GM21390 (cell line): ENCODE measurements around the gene PKNOX2.

Experiments used
- ATAC-seq: cut with Tn5 transposase; IDR thresholded peaks from one replicate; pipeline ENCODE4 v1.9.1; 2021; ENCODE audit not compliant: unreplicated experiment

Gene PKNOX2

DNA sequence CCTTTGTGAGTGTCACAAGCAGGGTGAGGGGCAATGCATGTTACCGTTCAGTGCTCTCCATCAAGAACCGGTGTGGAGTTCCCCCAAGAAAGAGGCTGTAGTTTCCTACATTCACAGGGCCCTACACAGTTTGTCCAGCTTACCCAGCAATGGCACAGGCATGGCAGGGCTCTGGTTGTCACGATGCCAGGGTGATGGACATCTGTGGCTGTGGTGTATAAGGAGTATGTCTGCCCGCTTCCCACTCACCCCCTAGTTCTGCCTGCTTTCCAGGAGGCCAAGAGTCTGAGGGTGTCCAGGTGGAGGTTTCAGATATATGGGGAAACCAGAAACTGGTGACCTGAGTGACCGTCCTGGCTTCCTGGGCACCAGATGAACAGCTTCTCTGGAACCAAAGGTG lies 116.1 kb downstream of the PKNOX2 start:
- ATAC-seq = no peak

DNA sequence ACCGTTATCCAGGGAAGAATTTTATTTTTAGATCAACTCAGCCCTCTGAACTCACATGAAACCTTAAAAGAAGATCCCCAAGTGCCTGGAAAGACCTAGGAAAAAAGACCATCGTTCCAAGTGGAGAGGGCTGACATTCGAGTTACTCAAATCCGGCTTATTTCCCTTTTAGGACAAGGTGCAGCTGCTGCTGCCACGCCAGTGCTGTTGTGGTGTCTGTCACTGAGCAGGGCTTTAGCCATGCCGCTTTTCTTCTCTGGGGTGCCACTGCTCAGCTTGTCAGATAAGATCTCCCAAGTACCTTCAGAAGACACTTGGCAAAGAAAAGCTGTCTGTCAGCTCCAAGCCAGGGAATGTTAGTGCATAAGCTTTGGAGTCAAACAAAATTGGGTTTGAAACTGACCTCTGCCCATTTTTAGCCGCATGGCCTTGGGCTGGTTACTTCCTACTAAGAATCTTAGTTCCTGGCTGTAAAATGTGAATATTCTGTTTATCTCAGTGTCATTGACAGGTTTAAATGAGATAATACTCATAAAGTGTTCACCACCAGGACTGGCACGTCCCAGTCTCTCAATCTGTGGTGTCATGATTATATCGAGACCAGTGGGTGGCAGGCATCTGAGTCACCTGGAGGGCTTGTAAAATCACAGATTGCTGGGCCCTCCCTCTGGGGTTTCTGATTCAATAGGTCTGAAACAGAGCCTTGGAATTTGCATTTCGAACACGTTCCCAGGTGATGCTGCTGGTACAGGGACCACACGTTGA lies 117.5 kb downstream of the PKNOX2 start:
- no peak for ATAC-seq

DNA sequence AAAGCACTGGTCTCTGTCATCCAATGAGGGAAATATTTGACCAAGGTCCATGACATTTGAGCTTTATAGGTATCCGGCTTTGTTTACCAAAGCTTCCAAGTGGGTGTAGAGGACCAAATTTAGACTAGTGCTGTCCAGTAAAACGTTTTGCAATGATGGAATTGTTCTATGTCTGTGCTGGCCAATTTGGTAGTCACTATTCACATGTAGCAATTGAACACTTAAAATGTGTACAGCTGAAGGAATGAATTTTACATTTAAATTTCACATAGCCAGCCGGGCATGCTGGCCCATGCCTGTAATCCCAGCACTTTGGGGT lies 118.0 kb downstream of the PKNOX2 start:
- no peak for ATAC-seq

DNA sequence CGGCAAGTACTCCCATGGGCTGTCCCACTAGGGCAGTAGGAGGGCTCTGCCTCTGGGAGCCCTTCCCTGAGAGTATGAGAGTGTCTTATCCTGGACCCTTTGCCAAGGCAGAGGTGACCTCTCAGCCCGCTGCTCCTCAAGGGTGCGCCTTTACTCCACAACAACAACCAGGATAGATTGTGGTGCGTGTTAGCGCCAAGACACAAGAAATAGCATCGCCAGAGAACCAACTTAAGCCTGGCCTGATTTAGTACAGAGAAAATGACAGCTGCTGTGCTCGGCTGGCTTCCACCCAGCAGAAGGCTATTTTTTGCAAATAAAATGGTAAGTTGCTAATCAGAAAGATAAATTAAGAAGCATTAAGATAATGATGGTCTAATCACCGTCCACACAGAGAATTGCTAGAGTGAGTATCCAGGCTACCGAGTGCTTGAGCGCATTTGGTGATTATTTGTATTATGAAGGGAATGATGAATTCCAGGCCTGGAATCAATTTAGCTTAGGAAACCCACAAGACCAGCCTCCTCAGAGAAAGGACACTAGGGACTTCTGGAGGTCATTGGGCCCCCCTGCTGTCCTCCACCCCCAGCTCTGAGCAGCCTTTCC lies 119.8 kb downstream of the PKNOX2 start:
- ATAC-seq = no peak

DNA sequence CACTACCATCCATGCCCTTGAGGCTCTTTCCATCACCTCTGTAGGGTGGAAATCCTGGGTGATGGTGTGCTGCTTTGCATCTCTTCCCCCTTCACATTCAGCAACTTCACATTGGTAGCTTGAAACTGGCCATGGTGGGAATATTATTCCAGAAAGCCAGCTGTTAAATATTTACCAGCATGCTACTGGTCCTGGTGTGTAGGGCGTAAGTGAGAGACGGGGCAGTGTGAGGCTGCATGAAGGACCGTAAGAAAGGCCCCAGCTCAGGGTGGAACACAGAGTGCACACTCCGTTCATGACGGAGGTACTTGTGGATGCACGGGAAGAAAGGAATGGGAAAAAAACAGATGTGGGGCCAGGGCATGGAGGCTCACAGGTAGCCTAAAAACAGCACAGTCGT lies 121.3 kb downstream of the PKNOX2 start:
- no peak for ATAC-seq

DNA sequence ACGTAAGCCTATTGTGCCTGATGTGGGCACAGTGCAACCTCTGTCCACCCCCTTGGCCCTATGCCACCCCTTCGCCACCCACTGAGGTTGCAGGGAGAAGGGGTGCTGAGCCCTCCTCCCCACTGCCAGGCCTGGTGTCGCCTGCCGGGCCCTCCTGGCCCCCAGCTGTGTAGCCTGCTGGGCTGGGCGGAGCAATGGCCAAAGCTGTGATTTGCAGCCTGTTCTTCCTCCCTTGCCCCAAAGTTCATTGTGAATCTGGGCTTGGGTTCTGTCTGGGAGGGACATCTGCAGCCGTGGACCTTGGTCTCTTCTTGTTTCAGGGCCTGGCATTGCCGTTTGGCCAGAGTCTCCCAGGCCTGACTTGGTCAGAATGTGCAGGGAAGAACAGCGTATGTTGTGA lies 121.9 kb downstream of the PKNOX2 start:
- no peak for ATAC-seq

DNA sequence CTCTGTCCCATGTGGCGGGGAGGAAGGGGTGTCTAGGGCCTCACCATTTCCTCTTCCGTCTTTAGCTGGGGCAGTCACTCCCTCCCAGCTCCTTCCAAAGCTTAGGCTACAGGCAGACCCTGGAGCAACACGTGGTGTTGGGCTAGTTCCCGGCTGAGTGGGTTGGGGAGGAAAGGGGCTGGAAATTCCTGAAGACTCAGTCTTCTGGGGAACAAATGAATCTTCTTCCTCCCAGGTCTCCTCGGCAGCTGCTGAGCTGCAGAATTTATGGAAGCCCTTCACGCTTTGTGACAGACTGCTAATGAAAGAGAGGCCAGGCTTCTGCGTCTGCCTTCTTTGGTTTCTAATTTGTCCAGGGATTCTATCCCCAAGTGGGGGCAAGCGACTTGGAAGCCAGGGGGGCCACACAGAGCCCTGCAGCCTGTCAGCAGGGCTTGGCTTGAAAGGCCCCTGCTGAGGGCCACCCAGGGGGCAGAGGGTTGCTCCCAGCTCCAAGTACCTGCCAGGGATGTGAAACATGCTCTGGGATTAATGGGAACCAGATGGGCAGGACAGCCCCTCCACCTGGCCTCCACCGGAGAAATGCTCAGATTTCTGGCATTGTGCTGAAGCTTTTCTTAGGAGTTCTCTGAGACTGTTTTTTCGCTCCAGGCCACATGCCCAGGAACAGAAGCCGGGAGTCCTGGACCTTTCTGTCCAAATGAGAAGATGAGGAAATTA lies 123.1 kb downstream of the PKNOX2 start:
- no peak for ATAC-seq

DNA sequence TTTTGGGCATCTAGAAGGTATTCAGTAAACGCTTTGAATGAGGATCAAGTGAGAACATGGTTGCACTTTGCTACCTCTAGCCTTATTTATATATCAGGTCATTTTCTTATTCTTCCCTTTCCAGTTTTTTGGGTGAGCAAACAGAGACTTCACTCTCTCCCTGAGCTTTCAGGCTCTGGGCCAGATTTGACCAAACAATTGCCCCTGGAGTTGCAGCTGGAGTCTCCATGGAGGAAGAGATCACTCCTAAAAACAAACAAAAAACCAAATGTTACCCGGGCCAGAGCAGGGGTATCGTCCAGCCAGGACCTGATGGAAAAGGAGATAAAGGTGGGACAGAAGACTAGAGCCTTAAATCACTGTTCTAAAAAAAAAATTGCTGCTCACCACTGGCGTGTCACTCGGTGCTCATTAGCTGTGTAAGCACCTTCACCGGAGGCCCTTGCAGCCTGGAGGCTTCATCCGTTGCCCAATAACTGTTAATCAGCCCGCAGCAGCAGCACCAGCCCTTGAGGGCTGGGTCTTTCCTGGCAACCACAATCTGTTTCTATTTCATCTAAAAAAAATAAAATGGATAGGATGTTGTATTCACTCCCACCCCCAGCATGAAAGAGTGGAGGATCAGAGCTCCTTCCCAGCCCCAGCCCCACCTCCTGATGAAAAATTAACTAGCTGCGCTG lies 125.0 kb downstream of the PKNOX2 start:
- no peak for ATAC-seq

DNA sequence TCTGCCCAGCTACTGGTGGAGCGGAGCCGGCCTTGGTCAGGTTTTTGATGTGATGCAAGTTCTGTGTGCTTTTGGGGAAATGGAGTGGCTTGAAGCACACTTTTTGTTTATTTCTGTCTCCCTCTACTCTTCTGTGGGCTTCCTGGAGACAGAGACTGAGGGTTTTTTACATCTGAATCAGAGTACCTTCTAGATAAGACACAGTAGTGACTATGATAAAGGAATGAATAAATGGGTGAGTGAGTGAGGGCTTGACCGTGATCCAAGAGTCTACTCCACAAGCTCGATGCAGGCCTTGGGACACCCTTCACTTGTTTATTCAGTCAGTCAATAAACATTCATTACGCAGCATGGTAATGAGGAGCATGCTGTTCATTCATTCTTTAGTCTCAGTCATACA lies 125.7 kb downstream of the PKNOX2 start:
- ATAC-seq = no peak

DNA sequence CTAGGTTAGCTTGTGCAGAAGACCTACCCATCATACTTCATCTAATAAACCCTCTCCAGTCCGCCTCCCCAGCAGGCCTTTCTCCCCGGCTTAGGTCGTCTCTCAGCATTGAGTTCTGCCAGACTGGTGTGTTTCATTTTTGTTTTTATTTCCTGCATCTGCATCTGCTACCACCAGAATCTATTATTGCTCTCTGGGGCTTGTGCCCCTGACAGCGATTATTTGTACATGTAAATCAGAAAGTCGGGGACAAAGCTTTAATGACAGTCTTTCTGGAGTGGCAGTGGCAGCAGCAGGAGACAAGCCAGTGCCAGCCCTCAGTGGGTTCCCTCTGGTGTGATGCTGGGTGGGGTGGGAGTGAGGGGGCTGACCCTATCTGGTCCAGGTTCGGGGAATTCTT lies 127.5 kb downstream of the PKNOX2 start:
- ATAC-seq = no peak

DNA sequence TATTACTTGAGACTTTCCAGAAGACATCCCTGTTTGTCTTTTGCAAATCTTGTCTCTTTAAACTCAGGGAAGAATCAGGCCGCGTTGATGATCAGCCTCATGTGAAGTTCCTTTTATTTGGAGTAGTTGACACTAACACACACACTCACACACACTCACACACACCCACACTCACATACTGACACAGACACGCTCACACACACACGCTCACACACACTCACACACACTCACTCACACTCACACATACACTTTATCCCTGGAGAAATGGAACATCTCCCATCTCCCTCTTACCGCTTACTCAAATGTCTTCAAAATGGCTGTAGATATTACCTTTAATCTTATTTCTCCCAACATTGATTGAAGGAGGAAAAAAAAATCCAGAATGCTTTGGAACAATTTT lies 129.0 kb downstream of the PKNOX2 start:
- no peak for ATAC-seq

DNA sequence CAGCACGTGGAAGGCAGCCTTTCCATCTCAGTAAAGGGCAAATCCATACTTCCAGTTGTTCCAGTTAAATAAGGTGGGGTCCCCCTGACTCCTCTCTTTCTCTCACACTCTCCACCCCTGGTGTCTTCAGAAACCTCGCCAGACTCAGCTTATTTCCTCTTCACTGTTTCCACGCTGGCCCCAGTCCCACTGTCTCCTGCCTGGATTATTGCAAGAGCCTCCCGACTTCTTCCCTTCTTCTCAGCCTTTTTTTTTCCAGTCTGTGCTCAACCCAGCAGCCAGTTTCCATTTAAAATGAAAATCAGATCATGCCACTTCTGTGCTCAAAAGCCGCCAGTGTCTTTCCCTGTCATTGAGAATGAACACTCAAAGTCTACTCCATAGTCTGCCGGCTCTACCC lies 131.4 kb downstream of the PKNOX2 start:
- no peak for ATAC-seq

DNA sequence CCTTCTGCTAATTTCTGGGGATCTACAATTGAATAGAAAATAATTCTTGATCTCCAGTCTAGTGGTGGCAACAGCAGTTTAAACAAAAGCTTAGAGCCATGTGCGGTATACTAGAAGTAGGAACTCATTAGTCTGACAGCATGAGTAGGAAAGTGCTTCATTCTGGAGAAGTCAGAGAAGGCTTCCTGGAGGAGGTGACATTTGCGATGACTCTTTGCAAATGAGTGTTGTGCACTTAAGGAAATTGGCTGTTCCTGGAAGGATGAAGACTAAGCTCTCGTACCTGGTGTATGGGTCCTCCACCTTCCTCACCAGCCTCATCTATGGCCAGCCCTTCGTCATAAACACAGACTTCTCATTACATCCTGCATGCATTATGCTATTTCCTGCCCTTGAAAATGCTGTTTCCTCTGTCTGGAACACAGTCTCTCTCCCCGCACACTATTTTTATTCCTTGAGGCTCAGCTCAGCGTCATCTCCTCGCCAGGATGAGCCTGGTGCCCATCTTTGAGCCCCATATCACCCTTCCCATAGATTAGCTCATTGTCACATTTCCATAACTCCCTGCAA lies 132.9 kb downstream of the PKNOX2 start:
- ATAC-seq = no peak

DNA sequence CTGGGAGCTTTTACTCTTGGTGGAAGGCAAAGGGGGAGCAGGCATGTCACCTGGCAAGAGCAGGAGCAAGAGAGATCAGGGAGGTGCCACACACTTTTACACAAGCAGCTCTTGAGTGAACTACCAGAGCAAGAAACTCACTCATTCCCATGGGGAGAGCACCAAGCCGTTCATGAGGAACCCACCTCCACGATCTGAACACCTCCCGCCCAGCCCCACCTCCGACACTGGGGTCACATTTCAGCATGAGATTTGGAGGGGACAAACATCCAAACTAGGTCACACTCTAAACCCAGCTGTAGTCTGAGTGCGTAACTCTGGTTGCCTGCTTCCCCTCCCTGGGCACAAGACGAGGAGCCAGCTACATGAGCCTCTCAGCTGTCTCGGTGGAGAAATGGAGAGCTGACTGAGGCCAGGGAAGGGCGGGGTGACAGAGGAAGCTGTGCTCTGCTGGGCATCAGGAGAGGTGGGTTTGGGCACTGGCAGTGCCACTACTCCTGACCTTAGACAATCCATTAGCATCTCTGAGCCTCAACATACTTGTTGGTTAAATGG lies 134.6 kb downstream of the PKNOX2 start:
- no peak for ATAC-seq

DNA sequence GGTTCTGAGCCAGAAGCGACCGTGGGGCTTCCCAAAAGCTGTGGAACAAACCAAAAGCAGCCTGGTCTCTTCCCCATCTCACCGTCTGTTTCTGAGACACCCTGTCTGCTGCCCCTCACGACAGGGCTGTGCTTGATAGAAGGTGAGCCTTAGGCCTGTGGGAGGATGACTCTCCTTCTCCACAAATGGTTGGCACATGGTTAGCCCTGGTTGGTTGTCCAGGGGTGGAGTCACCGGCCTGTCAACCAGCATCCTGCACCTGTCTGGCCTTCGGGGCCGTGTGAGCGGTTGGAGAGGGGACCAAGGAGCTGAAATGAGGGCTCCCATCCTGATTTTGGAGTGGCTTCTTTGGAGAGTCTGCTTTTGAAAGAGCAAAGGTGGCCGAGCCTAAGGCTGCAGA lies 135.3 kb downstream of the PKNOX2 start:
- ATAC-seq = no peak

DNA sequence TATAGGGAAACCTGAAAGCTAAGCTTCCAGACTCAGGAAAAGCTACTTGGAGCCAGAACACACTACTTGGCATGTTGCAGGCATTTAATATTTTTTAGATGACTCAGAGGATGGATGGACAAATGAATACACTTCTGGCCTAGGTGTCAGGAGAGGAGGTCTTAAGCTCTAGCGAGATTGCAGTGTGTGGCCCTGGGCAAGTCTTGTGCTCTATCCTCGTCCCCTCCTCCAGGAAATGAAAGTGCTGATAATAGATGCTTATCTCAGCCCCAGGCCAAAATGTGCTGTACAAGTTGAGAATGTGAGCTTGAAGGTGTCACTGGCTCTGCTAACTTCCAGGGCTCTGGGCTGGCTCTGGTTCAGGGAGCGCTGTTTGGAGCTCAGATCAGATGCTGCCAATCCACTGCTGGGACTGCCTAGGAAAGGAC lies 136.3 kb downstream of the PKNOX2 start:
- ATAC-seq = no peak

DNA sequence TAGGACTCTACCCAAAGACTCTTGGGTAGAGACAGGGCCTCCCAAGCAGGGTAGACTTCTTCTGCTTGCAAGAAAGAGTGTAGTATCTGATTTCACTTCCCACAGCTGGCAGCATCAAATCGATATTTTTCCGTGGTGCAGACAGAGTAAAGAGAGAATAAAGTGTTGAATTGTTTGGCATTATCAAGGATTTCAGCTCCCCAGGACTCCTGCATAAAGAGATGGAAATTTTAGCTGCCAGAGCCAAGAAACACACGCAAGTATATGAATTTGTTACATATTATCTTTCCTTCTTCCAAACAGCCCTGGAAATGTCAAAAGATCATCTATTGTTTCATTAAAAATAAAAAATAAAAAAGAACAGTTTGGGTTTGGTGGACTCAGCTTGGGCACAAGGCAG lies 136.8 kb downstream of the PKNOX2 start:
- no peak for ATAC-seq

DNA sequence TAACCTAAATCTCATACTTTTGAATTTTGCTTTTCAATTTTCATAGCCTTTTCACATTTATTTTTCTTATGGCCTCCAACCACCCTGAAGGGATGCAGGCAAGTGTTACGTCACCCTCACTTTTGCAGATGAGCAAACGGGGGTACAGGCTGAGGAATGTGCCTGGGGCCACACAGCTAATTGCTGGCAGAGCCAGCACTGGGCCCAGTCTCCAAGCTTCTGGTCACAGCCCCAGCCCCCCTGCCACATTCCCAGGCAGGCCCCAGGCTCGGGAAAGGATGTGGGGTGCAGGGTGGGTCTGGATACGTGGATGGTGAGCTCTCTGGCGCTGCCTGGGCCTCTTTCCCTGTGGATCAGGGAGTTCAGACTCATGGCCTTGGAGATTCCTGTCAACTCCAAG lies 138.6 kb downstream of the PKNOX2 start:
- no peak for ATAC-seq

DNA sequence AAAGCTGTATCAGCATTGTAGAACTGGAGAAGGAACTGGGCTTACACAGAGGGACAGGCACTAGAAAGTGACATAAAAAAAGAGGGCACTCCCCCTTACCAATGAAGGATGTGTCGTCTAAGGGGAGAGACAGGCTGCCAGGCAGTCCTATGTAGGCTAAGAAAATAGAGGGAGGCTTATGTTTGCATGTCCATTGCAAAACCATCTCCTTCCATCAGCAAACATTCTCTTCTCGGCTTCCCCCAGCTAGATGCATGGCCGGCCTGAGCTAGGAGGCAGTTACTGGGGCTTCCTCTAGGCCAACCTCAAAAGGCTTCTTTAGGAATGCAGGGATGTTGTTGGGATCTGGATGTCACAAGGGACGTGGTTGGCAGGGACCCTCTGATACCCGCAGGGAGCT lies 139.1 kb downstream of the PKNOX2 start:
- no peak for ATAC-seq

DNA sequence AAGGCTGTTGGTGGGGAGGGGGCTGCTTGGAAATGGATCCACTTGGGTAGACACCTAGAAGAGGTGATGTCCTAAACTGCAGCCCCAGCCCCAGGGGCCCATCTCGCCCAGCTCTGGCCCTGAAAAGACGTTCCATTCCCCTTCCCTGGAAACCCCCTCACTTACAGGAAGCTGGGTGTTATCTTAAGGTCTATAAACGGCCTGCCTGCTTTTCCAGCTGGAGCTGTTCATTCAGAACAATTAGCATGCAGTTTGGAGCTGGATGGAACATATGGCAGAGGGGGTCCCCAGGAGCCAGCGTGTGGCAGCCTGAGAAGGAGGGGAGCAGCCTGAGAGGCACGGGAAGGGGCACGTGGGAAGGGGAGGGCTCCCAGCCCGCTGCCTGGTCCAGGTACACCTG lies 139.6 kb downstream of the PKNOX2 start:
- no peak for ATAC-seq

DNA sequence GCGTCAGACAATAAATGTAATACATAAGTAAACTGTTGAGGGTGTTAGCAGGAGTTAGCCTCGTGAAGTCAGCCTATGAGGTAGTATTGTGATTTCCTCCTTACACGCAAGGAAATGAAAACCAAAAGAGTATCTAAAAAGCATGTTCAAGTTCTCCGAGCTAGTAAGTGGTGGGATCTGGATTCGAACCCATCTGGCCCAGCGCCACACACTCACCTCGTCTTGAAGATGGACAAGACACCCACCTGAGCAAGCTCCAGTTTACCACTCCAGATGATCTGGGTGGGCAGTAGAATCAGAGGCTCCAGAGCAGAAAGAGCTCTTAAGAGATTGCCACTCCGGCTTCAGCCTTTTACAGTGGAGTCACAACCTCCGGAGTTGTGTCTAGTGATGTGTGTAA lies 140.3 kb downstream of the PKNOX2 start:
- no peak for ATAC-seq
